ENCODE data around the gene NCOA7.

DNA sequence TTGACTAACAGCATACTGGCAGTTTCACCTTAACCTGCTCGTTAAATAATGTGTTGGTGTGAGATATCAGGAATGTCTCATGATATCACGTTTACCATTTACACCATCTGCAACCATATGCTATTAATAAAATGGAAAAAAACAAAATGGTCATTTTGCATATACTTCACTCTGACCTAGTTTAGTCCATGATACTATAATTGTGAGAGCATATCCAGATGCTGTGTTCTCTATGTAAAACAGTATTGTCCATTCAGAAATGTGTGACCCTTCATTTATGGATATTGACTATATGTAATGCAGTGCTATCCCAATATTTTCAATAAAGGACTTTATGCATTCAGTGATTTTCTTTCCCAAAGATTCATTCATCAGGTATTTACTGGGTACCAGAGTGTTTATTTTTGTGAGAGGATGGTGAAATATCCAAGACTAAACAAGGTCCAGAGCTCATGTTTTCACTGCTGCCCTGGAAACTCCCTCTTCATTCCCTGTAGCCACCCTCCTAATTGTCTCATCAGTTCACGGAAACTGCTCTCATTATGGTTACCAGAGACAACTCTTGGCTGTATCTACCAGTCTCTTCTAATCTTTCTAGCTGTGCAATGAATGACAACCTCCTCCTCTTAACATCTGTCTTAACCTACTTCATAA is 140.1 kb downstream of the NCOA7 start:
- no peak for TF ChIP-seq POLR2A (IDR thresholded peaks at IDR 0.05; ENCODE audit: low read depth, low read length)
- TF ChIP-seq POLR2AphosphoS5 (IDR thresholded peaks at IDR 0.05; ENCODE audit: low read depth, low read length) = no peak

Data from GM12892 (cell line).